Brain pericyte (primary cell): ENCODE measurements around the gene TIGD2.

ENCODE experiments used
- DNase-seq: peaks from one replicate; pipeline ENCODE4 v3.0.0-alpha.2; 2012; ENCODE audit warnings: low read depth, low spot score

Gene TIGD2

GRCh38 chr4:89110986-89111832 is at the start of gene TIGD2:
Gene TIGD2 (plus strand): TSS chr4:89111533. CDS start chr4:89112975, 1,442 bp downstream.
- DNase-seq = no peak

- no peak for DNase-seq
These were observed 46.5 kb upstream of the TIGD2 start for GRCh38 chr4:89064848-89065247.

- no peak for DNase-seq
These were observed 43.9 kb upstream of the TIGD2 start for GRCh38 chr4:89067417-89067816.

GRCh38 chr4:89069481-89069880 is 41.9 kb upstream of the TIGD2 start:
- DNase-seq = no peak

GRCh38 chr4:89070041-89070440 is 41.3 kb upstream of the TIGD2 start:
- no peak for DNase-seq

GRCh38 chr4:89071311-89071710 is 40.0 kb upstream of the TIGD2 start:
- DNase-seq = no peak

- no peak for DNase-seq
These were observed 38.4 kb upstream of the TIGD2 start for GRCh38 chr4:89072921-89073320.

GRCh38 chr4:89077761-89078160 is 33.6 kb upstream of the TIGD2 start:
- no peak for DNase-seq

- DNase-seq = no peak
These were observed 33.0 kb upstream of the TIGD2 start for GRCh38 chr4:89078300-89078699.

GRCh38 chr4:89099034-89099433 is 12.3 kb upstream of the TIGD2 start:
- DNase-seq = no peak

GRCh38 chr4:89099471-89099870 is 11.9 kb upstream of the TIGD2 start:
- no peak for DNase-seq

- DNase-seq = no peak
These were observed 10.5 kb upstream of the TIGD2 start for GRCh38 chr4:89100853-89101252.

- DNase-seq = no peak
These were observed 9.8 kb upstream of the TIGD2 start for GRCh38 chr4:89101256-89102161.

- DNase-seq = no peak
These were observed 5.6 kb upstream of the TIGD2 start for GRCh38 chr4:89105726-89106125.

- no peak for DNase-seq
These were observed 3.2 kb upstream of the TIGD2 start for GRCh38 chr4:89108091-89108490.

GRCh38 chr4:89109841-89110540 is 1.3 kb upstream of the TIGD2 start:
- no peak for DNase-seq

- no peak for DNase-seq
These were observed 770 bp upstream of the TIGD2 start for GRCh38 chr4:89110541-89110985.

GRCh38 chr4:89111833-89112563 is 665 bp downstream of the TIGD2 start:
- DNase-seq = no peak

- no peak for DNase-seq
These were observed 2.1 kb downstream of the TIGD2 start for GRCh38 chr4:89113415-89113814.

GRCh38 chr4:89114100-89114499 is 2.8 kb downstream of the TIGD2 start:
- DNase-seq = no peak

- no peak for DNase-seq
These were observed 5.8 kb downstream of the TIGD2 start for GRCh38 chr4:89117115-89117514.
